K562 (cell line): Measurements from ENCODE around the gene ZP1.

ENCODE experiments used
- ARID3B ChIP-seq: fragments of 250-450 bp; sonication (Bioruptor Pico); IDR thresholded peaks from 2 replicates; pipeline ENCODE4 v1.4.0; 2020; ENCODE audit warnings: borderline replicate concordance
- ASH1L ChIP-seq: fragments of 450-650 bp; IDR thresholded peaks from 2 replicates; pipeline ENCODE4 v1.6.1; 2018; ENCODE audit warnings: borderline replicate concordance, mild to moderate bottlenecking, low read depth; ENCODE audit not compliant: partially characterized antibody
- ESRRB ChIP-seq: fragments of 250-450 bp; sonication (Bioruptor Pico); IDR thresholded peaks from 2 replicates; pipeline ENCODE4 v1.5.0; 2020; ENCODE audit warnings: mild to moderate bottlenecking, moderate library complexity, borderline replicate concordance
- EZH2 ChIP-seq: IDR thresholded peaks from 2 replicates; pipeline ENCODE4 v1.6.1; 2012; ENCODE audit warnings: low read depth, mild to moderate bottlenecking, inconsistent platforms, low read length, borderline replicate concordance
- NBN ChIP-seq: fragments of 450-650 bp; IDR thresholded peaks from 2 replicates; pipeline ENCODE4 v1.6.1; 2016; ENCODE audit warnings: low read depth, mild to moderate bottlenecking
- NFE2L1 ChIP-seq: fragments of 450-650 bp; IDR thresholded peaks from 2 replicates; pipeline ENCODE4 v1.6.1; 2016; ENCODE audit warnings: missing genetic modification characterization, low read depth, mild to moderate bottlenecking, missing compliant biosample characterization, moderate library complexity, borderline replicate concordance
- REST ChIP-seq, 2 experiments: fragments of 450-650 bp; formaldehyde crosslinking in 1 of 2; IDR thresholded peaks; 2 replicates each; pipeline versions ENCODE4 v1.4.0 to v1.6.1; 2014 to 2020; ENCODE audit warnings: mild to moderate bottlenecking in 2 of 2, borderline replicate concordance in 1 of 2, low read depth in 1 of 2
- TARDBP ChIP-seq: fragments of 450-650 bp; IDR thresholded peaks from 2 replicates; pipeline ENCODE4 v1.6.1; 2016
- TCF15 ChIP-seq: fragments of 250-450 bp; sonication (Bioruptor Pico); IDR thresholded peaks from 2 replicates; pipeline ENCODE4 v1.8.0; 2022; ENCODE audit warnings: moderate library complexity, mild to moderate bottlenecking, inconsistent platforms
- YY1 ChIP-seq, 3 experiments: IDR thresholded peaks; 2 replicates each; pipeline ENCODE4 v1.6.1; 2011; ENCODE audit warnings: low read length in 2 of 3, mild to moderate bottlenecking in 2 of 3, moderate library complexity in 2 of 3, borderline replicate concordance in 1 of 3, control low read depth in 1 of 3, low read depth in 1 of 3; ENCODE audit not compliant: insufficient read depth in 3 of 3, insufficient replicate concordance in 2 of 3, control insufficient read depth in 1 of 3, insufficient read length in 1 of 3; ENCODE audit errors: extremely low read depth in 1 of 3
- ZFP91 ChIP-seq: sonication (generic); formaldehyde crosslinking; IDR thresholded peaks from 2 replicates; pipeline ENCODE4 v1.8.0; 2022; ENCODE audit warnings: mild to moderate bottlenecking, missing genetic modification reagents
- ZNF57 ChIP-seq: fragments of 450-650 bp; formaldehyde crosslinking; IDR thresholded peaks from 2 replicates; pipeline ENCODE4 v1.4.0; 2020; ENCODE audit warnings: mild to moderate bottlenecking, moderate library complexity
- ZNF583 ChIP-seq: fragments of 250-450 bp; sonication (Bioruptor Pico); IDR thresholded peaks from 2 replicates; pipeline ENCODE4 v1.4.0; 2020

GRCh38 chr11:60879971-60880588 lies 12.7 kb downstream of the ZP1 start:
- TF ChIP-seq EZH2 (no peak), NFE2L1 (tag) (no peak), TCF15 (CRISPR knock-in tag) (no peak), ZNF583 (CRISPR knock-in tag) (no peak), ZFP91 (CRISPR knock-in tag) (no peak), ESRRB (no peak), REST (IDR thresholded peaks at IDR 0.05; ENCODE audit: borderline replicate concordance) (no peak), REST (CRISPR knock-in tag; IDR thresholded peaks at IDR 0.05; ENCODE audit: low read depth) (no peak), YY1 (IDR thresholded peaks at IDR 0.05; ENCODE audit: borderline replicate concordance in 1 of 3, control insufficient read depth in 1 of 3, extremely low read depth in 1 of 3, insufficient read depth in 3 of 3, insufficient read length in 1 of 3, insufficient replicate concordance in 2 of 3, low read depth in 1 of 3, low read length in 2 of 3) (no peak), ARID3B (CRISPR knock-in tag) (no peak), TARDBP (no peak), NBN (no peak), ASH1L (no peak), ZNF57 (CRISPR knock-in tag) (no peak)
